HUES64 (cell line): ENCODE measurements around the gene CACNG5. TPM values are rescaled to one million over a fixed set of nuclear protein-coding genes. Genes with fewer than 3 reads are reported as not detected.

Source experiments
- H3K27ac ChIP-seq: 2 replicates; pipeline ENCODE4 v1.7.0; 2013; ENCODE audit warnings: low read depth, low read length, inconsistent platforms
- H3K27me3 ChIP-seq: 2 replicates; pipeline ENCODE4 v1.6.1; 2013; ENCODE audit warnings: mild to moderate bottlenecking, low read length; ENCODE audit not compliant: insufficient read depth
- H3K36me3 ChIP-seq: 2 replicates; pipeline ENCODE4 v1.6.1; 2013; ENCODE audit warnings: mild to moderate bottlenecking, low read length; ENCODE audit not compliant: insufficient read depth
- H3K4me1 ChIP-seq: 2 replicates; pipeline ENCODE4 v1.6.1; 2013; ENCODE audit warnings: mild to moderate bottlenecking, low read length, moderate library complexity; ENCODE audit not compliant: insufficient read depth
- H3K4me3 ChIP-seq: 2 replicates; pipeline ENCODE4 v1.5.1; 2013; ENCODE audit warnings: mild to moderate bottlenecking, low read length, moderate library complexity
- H3K9ac ChIP-seq: 2 replicates; pipeline ENCODE4 v1.6.1; 2013; ENCODE audit warnings: mild to moderate bottlenecking, low read depth, low read length
- H3K9me3 ChIP-seq: 2 replicates; pipeline ENCODE4 v1.6.1; 2013; ENCODE audit warnings: low read depth, low read length; ENCODE audit not compliant: insufficient read depth
- WGBS: fragments of 150-250, 120-280 bp; methylation state at CpG from one replicate; pipeline ENCODE4 v1.1.7; 2013; ENCODE audit warnings: missing lambda C conversion rate; 5-methylcytosine and 5-hydroxymethylcytosine counted together
- polyA plus RNA-seq, 2 experiments: library from polyadenylated mRNA; stranded (reverse); fragments of 50-300 nt; gene quantifications; one replicate each; pipeline ENCODE4 v1.2.3, GENCODE V29; 2013

Gene CACNG5
- polyA plus RNA-seq (2013, experiment 1 of 2), result 0.30 TPM
- 0.89 TPM for polyA plus RNA-seq (2013, experiment 2 of 2)

DNA sequence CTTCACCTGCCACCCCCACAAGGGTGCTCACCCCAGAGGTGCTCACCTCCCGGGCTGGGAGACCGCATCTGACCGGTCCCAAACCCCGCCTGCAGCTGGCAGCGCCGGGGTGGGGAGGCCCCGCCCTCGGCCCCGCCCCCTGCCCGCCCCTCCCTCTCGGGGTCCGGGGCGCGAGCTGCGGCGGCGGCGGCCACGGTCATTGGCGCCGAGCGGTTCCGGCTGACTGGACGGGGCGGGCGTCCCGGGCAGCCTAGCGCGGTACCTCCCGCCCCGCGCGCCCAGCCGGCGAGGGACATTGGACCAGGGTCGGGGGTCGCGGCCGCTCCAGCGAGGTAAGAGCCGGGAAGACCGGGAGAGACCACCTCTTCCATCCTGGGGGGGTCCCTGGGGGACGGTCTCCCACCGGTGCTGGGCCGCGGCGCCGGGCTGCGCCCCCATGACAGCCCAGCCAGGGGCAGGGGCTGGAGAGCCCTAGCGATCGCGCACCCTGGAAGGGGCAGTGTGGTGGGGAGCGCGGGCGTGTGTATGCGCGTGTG, at the start of gene CACNG5:
TSS of gene CACNG5 (plus strand) at position 199 of the 536 bp plus-strand sequence. CDS start 42,216 bp downstream, outside the sequence.
- Histone ChIP-seq H3K4me1 (peaks cover 9% of the 10 kb centered on the region), H3K9ac (peak within 1 kb of the TSS; percentile 32; the same call in 1 of the 2 replicates), H3K4me3 (peak within 1 kb of the TSS; percentile 60), H3K27me3 (peaks cover 47% of the 10 kb centered on the region), H3K27ac (no peak within 1 kb of the TSS), H3K9me3 (no peaks in the 10 kb centered on the region), H3K36me3 (no peaks in the 10 kb centered on the region)
- WGBS, result 8% methylated on average over 57 of the region's 57 CpGs

- Histone ChIP-seq H3K9ac (no peak overlapping the region), H3K27me3 (no peaks in the 10 kb centered on the region), H3K36me3 (no peaks in the 10 kb centered on the region), H3K4me3 (no peak overlapping the region), H3K27ac (no peak overlapping the region), H3K9me3 (no peaks in the 10 kb centered on the region), H3K4me1 (peaks cover 9% of the 10 kb centered on the region; the same call in 1 of the 2 replicates)
- 89% methylated on average over 10 of the region's 10 CpGs for WGBS
Measured at GRCh38 chr17:66786107-66786506, 48.8 kb upstream of the CACNG5 start.

DNA sequence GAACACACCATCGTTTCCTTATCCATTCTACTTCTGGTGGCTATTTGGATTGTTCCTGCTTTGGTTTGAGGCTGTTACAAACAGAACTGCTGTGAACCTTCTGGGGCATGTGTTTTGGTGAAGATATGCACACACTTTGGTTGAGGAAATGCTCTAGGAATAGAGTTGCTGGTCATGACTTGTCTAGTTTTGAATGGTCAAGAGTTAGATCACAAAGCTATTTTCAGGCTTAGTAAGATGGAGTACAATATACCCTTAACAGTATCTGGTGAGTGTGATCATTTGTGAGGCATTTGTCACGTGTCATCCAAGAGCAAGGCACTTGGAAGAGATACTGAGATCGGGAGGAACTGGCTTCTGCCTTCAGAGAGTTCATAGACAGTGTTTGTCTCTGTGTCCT, 47.0 kb upstream of the CACNG5 start:
- Histone ChIP-seq H3K4me3 (no peak overlapping the region), H3K36me3 (no peaks in the 10 kb centered on the region), H3K9me3 (no peaks in the 10 kb centered on the region), H3K4me1 (peaks cover 6% of the 10 kb centered on the region; the same call in 1 of the 2 replicates), H3K27ac (no peak overlapping the region), H3K27me3 (no peaks in the 10 kb centered on the region), H3K9ac (no peak overlapping the region)
- WGBS, result 87% methylated on average over 3 of the region's 3 CpGs

DNA sequence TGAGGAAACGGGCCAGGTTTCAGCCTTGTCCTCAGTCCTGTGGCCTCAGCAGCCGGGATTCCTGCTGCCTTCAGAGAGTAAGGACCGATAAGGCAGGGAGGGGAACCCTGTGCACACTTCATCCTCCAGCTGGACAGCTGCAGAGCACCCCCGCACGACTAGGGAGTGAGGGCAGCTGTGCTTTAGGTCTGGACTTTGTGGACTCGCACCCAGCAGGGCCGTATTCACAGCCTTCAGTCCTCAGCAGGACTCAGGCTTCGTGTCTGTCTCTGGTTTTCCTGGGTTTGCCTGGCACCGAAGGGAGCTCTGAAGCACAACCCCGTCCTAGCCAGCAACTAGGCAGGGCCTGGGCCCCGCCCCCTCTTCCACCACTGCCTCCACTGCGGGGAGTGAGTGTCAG, 45.8 kb upstream of the CACNG5 start:
- no peaks in the 10 kb centered on the region for H3K4me1 ChIP-seq
- H3K27me3 ChIP-seq, result no peaks in the 10 kb centered on the region
- no peak overlapping the region for H3K27ac ChIP-seq
- 75% methylated on average over 12 of the region's 12 CpGs for WGBS
- no peaks in the 10 kb centered on the region for H3K36me3 ChIP-seq
- H3K9me3 ChIP-seq, result no peaks in the 10 kb centered on the region
- H3K9ac ChIP-seq, result no peak overlapping the region
- H3K4me3 ChIP-seq, result no peak overlapping the region

- Histone ChIP-seq H3K4me1 (no peaks in the 10 kb centered on the region), H3K4me3 (no peak overlapping the region), H3K9me3 (no peaks in the 10 kb centered on the region), H3K36me3 (no peaks in the 10 kb centered on the region), H3K27me3 (no peaks in the 10 kb centered on the region), H3K9ac (no peak overlapping the region), H3K27ac (no peak overlapping the region)
- 97% methylated on average over 7 of the region's 7 CpGs for WGBS
Measured at GRCh38 chr17:66789961-66790437, 44.9 kb upstream of the CACNG5 start.

GRCh38 chr17:66790501-66791061, 44.3 kb upstream of the CACNG5 start:
- Histone ChIP-seq H3K4me1 (no peaks in the 10 kb centered on the region), H3K4me3 (no peak overlapping the region), H3K9ac (no peak overlapping the region), H3K27me3 (no peaks in the 10 kb centered on the region), H3K36me3 (no peaks in the 10 kb centered on the region), H3K27ac (no peak overlapping the region), H3K9me3 (no peaks in the 10 kb centered on the region)
- 94% methylated on average over 11 of the region's 11 CpGs for WGBS

DNA sequence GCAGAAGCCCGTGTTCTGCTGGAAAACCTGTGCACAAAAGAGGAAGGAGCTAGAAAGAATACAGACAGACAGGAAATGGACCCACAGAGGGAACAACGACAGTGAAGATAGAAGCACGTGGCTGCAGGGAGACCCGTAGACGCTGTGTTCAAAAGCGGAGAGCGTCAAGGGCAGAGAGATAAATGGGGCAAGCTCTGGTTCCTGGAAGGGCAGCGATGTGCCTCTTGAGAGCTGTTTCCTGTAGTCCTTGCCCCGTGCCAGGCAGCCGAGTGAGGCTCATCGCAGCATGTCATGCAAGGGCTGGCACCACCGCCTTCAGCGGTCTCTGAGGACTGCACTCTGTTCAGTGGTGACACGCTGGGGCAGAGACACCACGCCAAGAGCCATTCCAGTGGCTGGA, 43.6 kb upstream of the CACNG5 start:
- 91% methylated on average over 15 of the region's 15 CpGs for WGBS

GRCh38 chr17:66793814-66794213, 41.1 kb upstream of the CACNG5 start:
- Histone ChIP-seq H3K9me3 (no peaks in the 10 kb centered on the region), H3K4me1 (no peaks in the 10 kb centered on the region), H3K36me3 (no peaks in the 10 kb centered on the region), H3K4me3 (no peak overlapping the region), H3K27me3 (no peaks in the 10 kb centered on the region), H3K27ac (no peak overlapping the region), H3K9ac (no peak overlapping the region)
- 93% methylated on average over 3 of the region's 3 CpGs for WGBS

More for the DNA sequence above, 43.6 kb upstream of the CACNG5 start:
- H3K36me3 ChIP-seq, result no peaks in the 10 kb centered on the region
- no peak overlapping the region for H3K9ac ChIP-seq
- H3K4me1 ChIP-seq, result no peaks in the 10 kb centered on the region
- H3K4me3 ChIP-seq, result no peak overlapping the region
- H3K27me3 ChIP-seq, result no peaks in the 10 kb centered on the region
- H3K27ac ChIP-seq, result no peak overlapping the region
- H3K9me3 ChIP-seq, result no peaks in the 10 kb centered on the region

GRCh38 chr17:66795486-66795885, 39.4 kb upstream of the CACNG5 start:
- H3K4me1 ChIP-seq, result no peaks in the 10 kb centered on the region
- no peak overlapping the region for H3K27ac ChIP-seq
- H3K9ac ChIP-seq, result no peak overlapping the region
- H3K27me3 ChIP-seq, result no peaks in the 10 kb centered on the region
- H3K36me3 ChIP-seq, result no peaks in the 10 kb centered on the region
- no peak overlapping the region for H3K4me3 ChIP-seq
- no peaks in the 10 kb centered on the region for H3K9me3 ChIP-seq
- 97% methylated on average over 3 of the region's 3 CpGs for WGBS

DNA sequence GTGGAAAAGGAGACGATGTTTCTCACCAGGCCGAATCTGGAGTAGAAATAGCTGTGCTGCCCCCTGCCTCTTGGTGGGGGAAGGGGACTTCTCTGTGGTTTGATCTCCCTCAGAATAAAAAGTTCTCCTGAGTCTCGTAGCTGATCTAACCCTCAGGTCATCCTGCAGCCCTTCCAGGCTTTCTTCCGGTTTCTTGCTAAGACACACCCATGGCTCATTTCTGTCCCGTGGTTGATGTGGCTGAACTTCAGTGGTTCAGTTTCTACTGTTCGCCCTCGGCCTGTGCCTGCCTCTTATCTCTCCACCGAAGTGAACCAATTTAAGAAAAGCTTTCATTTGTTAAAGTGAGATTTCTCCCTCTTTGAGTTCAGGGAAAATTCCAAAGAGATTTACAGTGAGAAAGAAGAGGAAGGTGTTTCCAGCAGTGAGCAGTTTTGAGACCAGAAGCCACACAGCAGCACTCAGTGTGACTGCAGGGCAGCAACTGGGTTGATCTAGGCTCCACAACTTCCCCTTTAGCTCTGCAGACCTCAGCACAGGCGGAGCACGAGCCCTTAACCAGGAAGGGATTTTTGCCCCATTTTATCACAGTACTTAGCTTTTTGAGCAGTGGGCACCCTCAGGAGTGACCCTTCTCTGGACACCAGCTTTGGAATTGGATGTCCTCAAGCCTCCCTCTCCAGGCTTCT, 34.9 kb upstream of the CACNG5 start:
- 95% methylated on average over 10 of the region's 10 CpGs for WGBS
- H3K9ac ChIP-seq, result no peak overlapping the region
- H3K27ac ChIP-seq, result no peak overlapping the region
- no peaks in the 10 kb centered on the region for H3K36me3 ChIP-seq
- H3K27me3 ChIP-seq, result no peaks in the 10 kb centered on the region
- H3K9me3 ChIP-seq, result no peaks in the 10 kb centered on the region
- H3K4me1 ChIP-seq, result peaks cover 20% of the 10 kb centered on the region
- no peak overlapping the region for H3K4me3 ChIP-seq

- H3K4me3 ChIP-seq, result no peak overlapping the region
- no peaks in the 10 kb centered on the region for H3K9me3 ChIP-seq
- no peak overlapping the region for H3K9ac ChIP-seq
- no peaks in the 10 kb centered on the region for H3K36me3 ChIP-seq
- WGBS, result 45% methylated on average over 19 of the region's 19 CpGs
- no peaks in the 10 kb centered on the region for H3K27me3 ChIP-seq
- H3K4me1 ChIP-seq, result peaks cover 20% of the 10 kb centered on the region
- H3K27ac ChIP-seq, result peak overlapping the region; percentile 32; the same call in 1 of the 2 replicates
Measured at GRCh38 chr17:66803474-66803951, 31.4 kb upstream of the CACNG5 start.
